Measurements from ENCODE around the gene PDLIM4.

DNA sequence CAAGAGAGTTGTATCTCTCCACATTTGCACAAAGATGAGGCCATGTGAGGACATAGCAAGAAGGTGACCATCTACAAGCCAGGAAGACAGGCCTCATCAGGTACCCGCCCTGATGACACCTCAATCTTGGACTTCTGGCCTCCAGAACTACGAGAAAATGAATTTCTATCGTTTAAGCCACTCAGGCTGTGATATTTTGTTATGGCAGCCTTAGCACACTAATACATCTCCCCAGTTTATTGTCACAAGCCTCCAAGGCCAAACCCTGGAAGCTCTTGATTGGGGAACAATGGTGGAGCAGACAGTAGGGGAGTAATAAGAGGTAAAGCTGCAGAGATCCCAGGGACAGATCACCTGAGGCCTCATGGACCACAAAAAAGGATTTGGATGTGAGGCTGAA, 22.2 kb upstream of the PDLIM4 start:
- TF ChIP-seq EZH2phosphoT487 (IDR thresholded peaks at IDR 0.05; ENCODE audit: borderline replicate concordance, low read length): no peak
- TF ChIP-seq, protein P1, sequence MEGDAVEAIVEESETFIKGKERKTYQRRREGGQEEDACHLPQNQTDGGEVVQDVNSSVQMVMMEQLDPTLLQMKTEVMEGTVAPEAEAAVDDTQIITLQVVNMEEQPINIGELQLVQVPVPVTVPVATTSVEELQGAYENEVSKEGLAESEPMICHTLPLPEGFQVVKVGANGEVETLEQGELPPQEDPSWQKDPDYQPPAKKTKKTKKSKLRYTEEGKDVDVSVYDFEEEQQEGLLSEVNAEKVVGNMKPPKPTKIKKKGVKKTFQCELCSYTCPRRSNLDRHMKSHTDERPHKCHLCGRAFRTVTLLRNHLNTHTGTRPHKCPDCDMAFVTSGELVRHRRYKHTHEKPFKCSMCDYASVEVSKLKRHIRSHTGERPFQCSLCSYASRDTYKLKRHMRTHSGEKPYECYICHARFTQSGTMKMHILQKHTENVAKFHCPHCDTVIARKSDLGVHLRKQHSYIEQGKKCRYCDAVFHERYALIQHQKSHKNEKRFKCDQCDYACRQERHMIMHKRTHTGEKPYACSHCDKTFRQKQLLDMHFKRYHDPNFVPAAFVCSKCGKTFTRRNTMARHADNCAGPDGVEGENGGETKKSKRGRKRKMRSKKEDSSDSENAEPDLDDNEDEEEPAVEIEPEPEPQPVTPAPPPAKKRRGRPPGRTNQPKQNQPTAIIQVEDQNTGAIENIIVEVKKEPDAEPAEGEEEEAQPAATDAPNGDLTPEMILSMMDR (IDR thresholded peaks at IDR 0.05; ENCODE audit: low read depth, low read length, poor library complexity, severe bottlenecking): no peak
